IPS-18c (cell line): ENCODE results near the gene OR9A2.

ENCODE experiments used
- H3K4me3 ChIP-seq: 2 replicates; pipeline ENCODE4 v1.7.0; 2013; ENCODE audit warnings: low read depth, mild to moderate bottlenecking, low read length, moderate library complexity; ENCODE audit not compliant: insufficient read depth
- H3K9me3 ChIP-seq: one replicate; pipeline ENCODE4 v1.6.1; 2013; ENCODE audit warnings: mild to moderate bottlenecking, low read length, moderate library complexity; ENCODE audit not compliant: control insufficient read depth, insufficient read depth

The OR9A2 gene, protein sequence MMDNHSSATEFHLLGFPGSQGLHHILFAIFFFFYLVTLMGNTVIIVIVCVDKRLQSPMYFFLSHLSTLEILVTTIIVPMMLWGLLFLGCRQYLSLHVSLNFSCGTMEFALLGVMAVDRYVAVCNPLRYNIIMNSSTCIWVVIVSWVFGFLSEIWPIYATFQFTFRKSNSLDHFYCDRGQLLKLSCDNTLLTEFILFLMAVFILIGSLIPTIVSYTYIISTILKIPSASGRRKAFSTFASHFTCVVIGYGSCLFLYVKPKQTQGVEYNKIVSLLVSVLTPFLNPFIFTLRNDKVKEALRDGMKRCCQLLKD

DNA sequence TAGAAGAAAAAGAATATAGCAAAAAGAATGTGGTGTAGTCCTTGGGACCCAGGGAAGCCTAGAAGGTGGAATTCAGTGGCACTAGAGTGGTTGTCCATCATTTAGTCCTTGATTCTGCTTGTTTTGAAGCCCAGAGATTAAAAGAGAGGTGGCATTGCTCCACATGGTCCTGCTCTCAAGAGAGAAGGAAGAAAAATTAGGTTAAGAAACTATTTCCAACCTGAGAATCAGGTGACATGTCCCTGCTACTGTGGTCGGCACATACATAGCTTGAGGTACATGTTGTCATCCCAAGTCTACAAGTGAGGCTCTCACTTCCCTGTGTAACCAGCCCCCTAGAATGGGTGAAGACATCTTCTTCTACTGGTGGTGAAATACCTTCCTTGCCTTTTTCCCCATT, at the start of gene OR9A2:
Gene OR9A2 (minus strand): TSS at position 101 of the 400 bp plus-strand sequence. CDS start 0 bp downstream, at position 101.
- Histone ChIP-seq H3K4me3 (no peak within 1 kb of the TSS), H3K9me3 (no peaks in the 10 kb centered on the region)

DNA sequence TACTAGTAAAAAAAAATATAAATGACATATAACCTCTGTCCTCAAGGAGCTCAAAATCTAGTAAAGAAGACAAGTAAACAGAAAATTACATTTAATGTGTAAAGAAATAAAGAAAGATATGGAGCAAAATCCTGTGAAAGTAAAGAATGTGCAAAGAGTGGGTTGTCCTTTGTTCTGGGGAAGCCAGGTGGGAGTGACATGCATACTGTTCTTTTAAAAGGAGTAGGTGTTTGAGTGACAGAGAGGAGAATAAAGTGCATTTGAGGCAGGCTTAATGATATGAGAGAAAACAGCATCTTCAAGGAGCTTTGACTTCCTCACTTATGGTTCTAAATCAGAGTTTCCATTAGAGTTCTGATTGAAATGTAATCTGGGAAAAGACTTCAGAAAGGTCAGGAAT, 47.2 kb upstream of the OR9A2 start:
- H3K9me3 ChIP-seq: no peaks in the 10 kb centered on the region

DNA sequence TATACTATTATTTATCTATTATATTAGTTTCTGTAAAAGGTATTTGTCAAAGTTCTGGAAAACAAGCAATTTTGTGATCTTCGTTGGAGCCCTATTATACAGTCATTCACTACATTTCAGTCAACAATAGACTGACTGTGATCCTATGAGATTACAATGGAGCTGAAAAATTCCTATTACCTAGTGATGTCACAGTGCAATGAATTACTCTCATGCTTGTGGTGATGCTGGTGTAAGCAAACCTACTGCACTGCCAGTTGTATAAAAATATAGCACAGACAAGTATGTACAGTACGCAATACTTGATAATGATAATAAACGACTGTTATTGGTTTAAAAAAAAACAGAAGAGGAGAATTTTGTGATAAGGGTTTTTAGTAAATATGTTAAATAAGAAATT, 46.6 kb upstream of the OR9A2 start:
- Histone ChIP-seq H3K4me3 (no peak overlapping the region), H3K9me3 (no peaks in the 10 kb centered on the region)

More for the DNA sequence above, 47.2 kb upstream of the OR9A2 start:
- H3K4me3 ChIP-seq: no peak overlapping the region

DNA sequence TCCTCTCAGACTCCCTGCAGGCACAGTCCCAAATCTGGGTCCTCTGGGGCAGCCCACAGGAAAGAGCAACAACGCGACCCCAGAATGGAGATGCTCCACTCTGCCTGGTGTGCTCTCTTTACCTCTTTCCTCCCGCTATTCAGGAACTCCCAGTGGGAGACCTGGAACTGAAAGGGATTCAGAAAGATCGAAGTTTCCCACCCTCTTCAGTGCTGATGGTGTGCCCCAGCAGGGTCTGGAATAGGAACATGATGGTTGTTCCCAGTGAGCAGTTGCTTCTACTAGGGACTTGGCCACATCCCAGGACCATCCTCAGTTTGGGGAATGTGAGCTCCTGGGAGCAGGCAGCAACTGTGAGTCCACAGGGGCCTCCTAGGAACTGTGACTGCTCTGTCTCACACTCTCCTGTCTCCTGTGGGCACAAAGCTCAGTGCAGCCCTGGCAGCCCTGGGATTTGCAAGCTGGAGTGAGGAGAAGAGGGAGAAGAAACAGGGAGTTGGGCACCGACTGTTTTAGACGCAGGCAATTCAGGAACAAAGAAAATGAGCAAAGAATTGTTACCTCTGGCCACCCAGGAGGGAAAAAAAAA, 43.1 kb upstream of the OR9A2 start:
- Histone ChIP-seq H3K4me3 (no peak overlapping the region; the same call in 1 of the 2 replicates), H3K9me3 (peaks cover 2% of the 10 kb centered on the region)

DNA sequence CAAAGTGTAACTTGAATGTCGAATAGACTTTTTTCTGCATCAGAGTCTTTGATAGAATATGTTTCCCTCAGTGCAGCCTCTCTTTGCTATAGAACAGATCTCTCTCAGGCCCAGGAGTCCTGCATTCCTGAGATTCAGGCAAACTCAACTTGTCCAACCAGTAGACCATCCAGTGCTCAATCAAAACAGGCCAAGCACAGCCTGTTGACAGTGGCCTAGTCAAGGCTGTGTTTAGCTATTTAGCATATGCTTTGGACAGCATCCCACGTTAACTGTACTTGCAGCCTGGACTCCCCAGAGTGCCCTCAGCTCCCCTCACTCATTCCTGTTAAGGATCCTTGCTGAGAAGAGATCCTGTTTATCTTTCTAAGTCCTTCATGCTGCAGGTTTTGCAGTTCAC, 41.5 kb upstream of the OR9A2 start:
- peaks cover 2% of the 10 kb centered on the region for H3K9me3 ChIP-seq
- H3K4me3 ChIP-seq: no peak overlapping the region

DNA sequence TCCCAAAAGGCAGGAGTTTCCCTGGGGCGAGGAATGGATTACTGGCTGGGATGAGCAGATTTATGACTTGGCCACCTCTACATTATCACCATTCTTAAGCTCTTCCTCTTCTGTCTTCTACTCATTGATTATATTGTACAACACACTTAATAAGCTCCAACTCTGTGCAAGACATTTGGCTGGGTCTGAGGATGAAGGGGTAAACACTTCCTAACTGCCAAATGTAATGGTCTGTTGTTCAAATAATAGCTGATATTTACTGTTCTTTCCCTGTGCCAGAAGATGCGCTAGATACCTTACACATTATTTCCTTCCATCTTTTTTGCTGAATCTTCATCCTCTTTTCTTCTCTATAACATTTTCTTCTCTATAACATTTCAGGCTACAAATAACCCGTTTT, 36.8 kb upstream of the OR9A2 start:
- Histone ChIP-seq H3K9me3 (peaks cover 2% of the 10 kb centered on the region), H3K4me3 (no peak overlapping the region)

DNA sequence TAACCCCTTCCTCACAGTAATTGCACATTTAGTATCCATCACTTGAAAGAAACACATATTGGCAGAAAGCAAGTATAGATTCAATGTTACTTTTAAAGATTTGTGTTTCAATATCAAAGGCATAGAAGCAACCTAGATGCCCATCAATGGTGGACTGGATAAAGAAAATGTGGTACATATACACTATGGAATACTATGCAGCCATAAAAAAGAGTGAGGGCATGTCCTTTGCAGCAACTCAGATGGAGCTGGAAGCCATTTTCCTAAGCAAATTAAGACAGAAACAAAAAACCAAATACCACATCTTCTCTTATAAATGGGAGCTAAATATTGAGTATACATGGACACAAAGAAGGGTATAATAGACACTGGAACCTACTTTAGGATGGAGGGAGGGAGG, 28.8 kb upstream of the OR9A2 start:
- Histone ChIP-seq H3K4me3 (no peak overlapping the region), H3K9me3 (no peaks in the 10 kb centered on the region)

DNA sequence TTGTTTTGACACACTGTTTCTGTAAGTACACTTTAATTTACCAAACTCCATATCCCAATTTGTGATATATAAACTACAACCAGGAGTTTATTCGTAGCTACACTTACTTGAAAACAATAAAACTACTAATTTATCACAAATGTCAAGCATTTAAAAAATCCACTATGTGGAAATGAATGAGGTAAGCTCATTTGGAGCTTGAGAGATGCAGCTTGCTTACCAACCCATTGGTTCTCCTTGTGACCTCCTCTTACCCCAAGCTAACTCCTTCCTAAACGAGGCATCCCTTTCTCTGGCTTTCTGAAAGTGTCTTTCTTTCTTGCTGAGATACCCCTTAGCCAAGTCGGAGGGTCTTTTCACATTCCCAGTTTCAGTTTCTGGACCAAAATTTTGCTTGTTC, 27.7 kb upstream of the OR9A2 start:
- Histone ChIP-seq H3K4me3 (no peak overlapping the region), H3K9me3 (no peaks in the 10 kb centered on the region)

DNA sequence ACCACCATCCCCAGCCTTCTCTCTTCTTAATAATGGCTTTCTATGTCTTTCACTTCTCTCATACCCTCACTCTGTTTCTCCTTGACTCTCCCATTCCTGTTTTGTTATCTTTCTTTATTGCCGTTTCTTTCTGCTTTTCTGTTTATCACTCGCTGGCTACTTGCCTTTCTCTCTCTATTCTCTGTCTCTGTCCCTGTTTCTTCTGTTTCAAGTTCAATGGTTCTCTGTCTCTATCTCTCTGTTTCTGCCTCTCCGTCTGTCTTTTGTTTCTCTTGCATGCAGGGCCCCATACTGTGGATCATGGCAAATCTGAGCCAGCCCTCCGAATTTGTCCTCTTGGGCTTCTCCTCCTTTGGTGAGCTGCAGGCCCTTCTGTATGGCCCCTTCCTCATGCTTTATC, 25.1 kb upstream of the OR9A2 start, which contains the start of gene OR6V1:
Gene OR6V1 (plus strand): TSS at position 301 of the 400 bp plus-strand sequence. CDS start 0 bp downstream, at position 301.
- no peaks in the 10 kb centered on the region for H3K9me3 ChIP-seq

DNA sequence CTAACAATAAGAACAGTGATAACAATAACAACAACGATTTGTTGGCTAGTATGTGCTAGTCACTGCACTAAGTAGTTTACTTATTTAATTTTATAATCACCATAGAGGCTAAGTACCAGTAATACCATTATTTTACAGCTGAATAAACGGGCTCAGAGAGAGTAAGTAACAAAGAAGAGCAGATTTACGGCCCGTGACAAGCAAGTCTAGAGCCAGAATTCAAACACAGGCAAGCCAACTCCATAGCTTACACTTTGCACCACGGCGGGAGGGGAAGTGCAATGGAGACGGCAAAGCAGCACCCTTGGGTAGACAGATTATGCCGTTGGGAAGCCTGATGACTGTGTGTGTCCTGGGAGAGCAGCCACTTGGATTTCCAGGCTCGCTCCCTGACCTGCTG, 24.0 kb upstream of the OR9A2 start:
- no peak overlapping the region for H3K4me3 ChIP-seq
- no peaks in the 10 kb centered on the region for H3K9me3 ChIP-seq

More for the DNA sequence above, 25.1 kb upstream of the OR9A2 start, which contains the start of gene OR6V1:
- no peak within 1 kb of the TSS for H3K4me3 ChIP-seq

DNA sequence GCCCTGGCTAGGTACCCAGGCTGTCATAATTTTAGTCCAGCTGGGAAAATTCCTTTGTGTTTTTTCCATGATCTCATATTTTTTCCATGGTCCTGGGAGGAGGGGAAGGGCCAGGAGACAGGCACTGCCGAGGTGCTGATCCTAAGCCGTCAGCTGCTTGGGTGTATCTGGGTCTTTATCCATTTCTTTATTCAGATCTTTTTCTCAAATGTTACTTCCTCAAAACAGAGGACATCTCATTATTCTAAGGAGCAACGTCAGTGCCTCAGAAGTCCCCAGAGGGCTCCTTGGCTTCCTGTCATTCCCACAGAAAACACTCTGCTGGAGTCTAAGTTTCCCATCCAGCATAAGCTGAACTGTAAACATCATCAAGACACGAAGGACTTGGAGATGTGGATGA, 22.4 kb upstream of the OR9A2 start:
- H3K4me3 ChIP-seq: no peak overlapping the region
- no peaks in the 10 kb centered on the region for H3K9me3 ChIP-seq

DNA sequence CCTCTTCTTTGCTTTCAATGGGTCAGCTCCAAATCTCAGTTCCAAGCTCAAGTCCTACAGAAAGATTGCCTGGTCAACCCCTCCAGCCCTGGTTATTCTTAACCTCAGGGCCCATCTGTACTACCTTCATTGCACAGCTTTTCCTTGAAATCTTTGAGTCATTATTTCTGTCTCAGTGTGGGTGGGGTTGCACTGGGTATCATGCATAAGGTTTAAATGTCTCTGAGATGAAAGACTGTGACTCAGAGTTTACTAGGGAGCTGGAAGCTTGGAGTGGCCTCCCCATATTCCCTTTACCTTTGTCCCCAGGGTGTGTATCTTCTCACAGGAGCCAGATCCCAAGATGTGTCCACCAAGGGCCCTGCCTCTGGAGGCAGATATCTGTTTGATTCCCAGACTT, 21.9 kb upstream of the OR9A2 start:
- Histone ChIP-seq H3K4me3 (no peak overlapping the region), H3K9me3 (no peaks in the 10 kb centered on the region)

DNA sequence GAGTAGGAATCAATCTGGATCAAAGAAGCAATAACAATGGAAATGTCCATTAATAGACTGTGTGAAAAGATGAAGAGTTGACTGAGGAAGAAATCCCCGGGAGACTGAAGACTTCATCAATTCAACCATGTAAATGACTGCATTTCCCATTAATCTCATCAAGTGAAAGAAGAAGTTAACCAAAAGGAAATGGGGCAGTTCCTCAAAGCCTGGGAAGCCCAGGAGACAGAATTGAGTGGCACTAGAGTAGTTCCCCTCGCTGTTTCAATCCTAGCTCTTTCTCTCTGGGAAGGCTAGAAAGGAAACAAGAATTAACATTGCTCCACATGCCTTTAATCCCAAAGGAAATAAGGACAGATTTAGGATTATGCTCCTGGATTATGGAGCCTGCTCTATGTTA, 20.4 kb upstream of the OR9A2 start:
- H3K9me3 ChIP-seq: no peaks in the 10 kb centered on the region
- no peak overlapping the region for H3K4me3 ChIP-seq

DNA sequence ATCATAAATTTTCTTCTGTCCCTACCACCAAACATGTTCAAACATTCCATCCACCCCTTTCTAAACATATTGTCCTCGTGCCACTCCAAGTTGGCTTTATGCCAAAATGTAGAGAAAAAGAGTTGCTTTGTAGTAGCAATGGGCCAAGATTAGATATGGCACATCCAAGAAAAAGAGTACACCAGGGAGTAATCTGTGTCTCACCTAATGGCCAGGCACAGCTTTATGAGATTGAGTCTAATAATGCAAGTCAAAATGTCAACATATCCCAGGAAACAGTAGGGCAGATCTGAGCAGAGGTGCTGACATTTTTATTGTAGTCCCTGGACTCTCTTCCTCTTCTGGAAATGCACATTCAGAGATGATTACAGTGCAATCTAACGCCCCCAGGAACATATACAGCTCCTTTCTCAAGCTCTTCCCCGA, 19.5 kb upstream of the OR9A2 start:
- Histone ChIP-seq H3K9me3 (no peaks in the 10 kb centered on the region), H3K4me3 (no peak overlapping the region)

DNA sequence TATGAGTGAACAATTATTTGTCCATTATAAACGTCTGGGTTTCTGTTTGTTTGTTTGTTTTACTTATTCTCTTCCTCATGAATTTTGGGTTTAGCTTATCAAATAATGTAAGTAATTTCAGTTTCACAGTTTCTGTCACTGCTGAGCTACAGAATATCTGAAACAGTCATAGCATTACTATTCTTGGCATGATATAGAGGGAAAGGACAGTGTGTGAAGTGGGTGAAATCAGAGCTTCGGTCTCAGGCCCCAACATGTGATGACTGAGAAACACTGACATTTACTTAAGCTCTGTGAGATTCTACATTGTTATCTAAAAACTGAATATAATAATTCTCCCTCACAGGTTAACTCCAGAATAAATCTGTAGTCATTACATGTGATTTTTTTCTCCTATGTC, 16.5 kb upstream of the OR9A2 start:
- H3K9me3 ChIP-seq: no peaks in the 10 kb centered on the region
- no peak overlapping the region for H3K4me3 ChIP-seq

DNA sequence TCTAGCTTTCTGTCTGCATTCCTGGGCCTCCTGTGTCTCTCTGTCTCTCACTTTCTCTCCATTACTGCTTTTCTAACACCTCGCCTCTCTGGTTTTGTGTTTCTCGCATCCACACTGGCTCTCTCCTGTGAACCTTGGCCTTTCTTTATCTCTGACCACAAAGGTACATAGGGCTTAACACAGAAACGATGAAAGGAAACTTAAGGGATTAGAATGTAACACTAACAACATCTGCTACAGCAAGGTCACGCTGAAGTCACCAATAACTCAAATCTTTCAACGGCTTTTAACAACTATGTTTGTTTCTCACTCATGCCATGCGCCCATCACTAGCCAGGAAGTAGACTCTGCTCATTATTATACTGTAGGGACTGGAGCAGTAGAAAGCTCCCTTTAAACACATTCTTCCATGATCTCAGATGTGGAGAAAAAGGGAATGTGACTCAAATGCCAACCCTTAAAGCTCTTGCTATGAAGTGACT, 15.9 kb upstream of the OR9A2 start:
- Histone ChIP-seq H3K9me3 (no peaks in the 10 kb centered on the region), H3K4me3 (no peak overlapping the region)

DNA sequence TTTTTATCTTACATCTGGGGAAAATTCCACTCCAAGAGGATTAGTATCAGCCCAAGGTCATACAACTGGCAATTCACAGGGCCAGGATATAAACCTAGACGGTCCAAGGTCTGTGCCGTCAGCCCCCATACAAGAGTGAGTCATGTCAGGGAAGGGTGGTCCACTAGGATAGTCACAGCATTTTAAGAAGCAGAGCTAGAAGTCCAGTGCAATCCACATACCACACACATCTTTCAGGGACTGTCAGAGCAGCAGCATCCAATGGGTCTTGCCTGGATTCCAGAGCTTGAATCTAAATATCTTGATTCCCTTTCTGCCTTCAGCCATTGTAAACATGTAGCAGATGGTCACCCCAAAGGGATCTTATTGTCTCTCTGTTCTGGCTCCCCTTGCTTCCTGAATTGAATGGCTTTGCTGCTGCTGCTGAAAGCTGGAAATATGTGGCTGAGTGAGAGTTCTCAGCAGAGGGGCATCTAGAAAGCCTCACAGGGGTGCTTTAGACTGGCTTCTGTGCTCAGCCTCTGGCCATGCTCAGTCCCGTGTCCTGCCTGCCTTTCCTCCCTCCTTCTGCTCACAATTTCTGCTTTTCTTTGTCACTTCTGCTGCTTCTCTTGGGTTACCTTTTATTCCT, 15.3 kb upstream of the OR9A2 start:
- H3K4me3 ChIP-seq: no peak overlapping the region

DNA sequence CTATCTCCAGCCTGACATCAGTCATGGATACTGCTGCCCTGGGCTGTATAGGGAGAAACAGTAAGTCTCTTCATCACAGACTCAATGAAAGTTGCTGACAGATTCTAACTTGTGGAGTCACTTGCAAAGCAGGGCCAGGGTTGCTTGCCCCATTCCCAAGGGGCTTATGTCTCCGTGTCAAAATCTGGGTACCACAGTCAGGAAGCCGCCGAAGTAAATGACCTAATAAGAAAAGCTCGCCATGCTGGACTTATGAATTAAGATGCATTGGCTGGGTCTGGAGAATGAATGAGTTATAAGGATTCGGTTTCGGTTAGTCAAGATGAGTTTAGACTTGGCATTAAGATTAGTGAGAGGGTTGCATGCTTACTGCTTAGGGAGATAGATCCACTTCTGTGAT, 14.4 kb upstream of the OR9A2 start:
- no peak overlapping the region for H3K4me3 ChIP-seq
- H3K9me3 ChIP-seq: no peaks in the 10 kb centered on the region

More for the DNA sequence above, 15.3 kb upstream of the OR9A2 start:
- no peaks in the 10 kb centered on the region for H3K9me3 ChIP-seq
